Peyer's patch (tissue), 4 donors: ENCODE results near the gene MSH6. TPM values are rescaled to one million over a fixed set of nuclear protein-coding genes. Genes with fewer than 3 reads are reported as not detected.

Source experiments
- DNase-seq, 3 donors: peaks; one replicate each; pipeline ENCODE4 v3.0.0-alpha.2; 2017 to 2019
- H3K27ac ChIP-seq, 4 donors: fragments of 200-600 bp; sonication (generic); one replicate each; pipeline ENCODE4 v1.5.1; 2016 to 2019
- H3K27me3 ChIP-seq, 2 donors: fragments of 200-600 bp; sonication (generic); one replicate each; pipeline ENCODE4 v1.5.1; 2019
- H3K36me3 ChIP-seq, 3 donors: fragments of 200-600 bp; sonication (generic); one replicate each; pipeline ENCODE4 v1.5.1; 2016 to 2019
- H3K4me1 ChIP-seq, 4 donors: fragments of 200-600 bp; sonication (generic); one replicate each; pipeline ENCODE4 v1.5.1; 2016 to 2019
- H3K4me3 ChIP-seq, 4 donors: fragments of 200-600 bp; sonication (generic); 1 replicate in 3 of 4; 2 replicates in 1 of 4; pipeline ENCODE4 v1.5.1; 2016 to 2019; ENCODE audit warnings: mild to moderate bottlenecking in 1 of 4
- H3K9me3 ChIP-seq, 4 donors: fragments of 200-600 bp; sonication (generic); one replicate each; pipeline ENCODE4 v1.5.1; 2016 to 2019; ENCODE audit warnings: mild to moderate bottlenecking in 1 of 4
- CTCF ChIP-seq, 6 experiments: fragments of 450-650 bp in 4 of 6; fragments of 200-600 bp in 2 of 6; sonication (generic) in 1 of 6; IDR thresholded peaks; one replicate each; pipeline ENCODE4 v1.5.1; 2017 to 2019; ENCODE audit warnings: antibody characterized with exemption in 6 of 6, mild to moderate bottlenecking in 3 of 6, moderate library complexity in 1 of 6
- POLR2A ChIP-seq, 2 donors: fragments of 450-650 bp; IDR thresholded peaks; one replicate each; pipeline ENCODE4 v1.5.1; 2017; ENCODE audit warnings: antibody characterized with exemption in 2 of 2, mild to moderate bottlenecking in 2 of 2, moderate library complexity in 2 of 2
- total RNA-seq, 4 donors: library from RNA; depleted of rRNA; stranded (reverse); fragments of >200 nt; gene quantifications; one replicate each; pipeline ENCODE4 v1.1.0, GENCODE V29; 2016

The MSH6 gene
- total RNA-seq, 4 donors from 2014 or later = 12.4 to 32.2 (median 16.2) TPM

- Histone ChIP-seq H3K4me1 (peaks cover 0 to 10% (median 3%) of the 10 kb centered on the region in 4 donors), H3K4me3 (peak overlapping the region; percentile 91 to 97 (median 95)), H3K27me3 (no peaks in the 10 kb centered on the region), H3K36me3 (no peaks in the 10 kb centered on the region), H3K9me3 (no peaks in the 10 kb centered on the region), H3K27ac (peak overlapping the region; percentile 79 to 98 (median 94))
- peak; percentile 71 to 85 (median 78) for DNase-seq
- TF ChIP-seq POLR2A (IDR thresholded peaks at IDR 0.05) = no peak
- no peak for TF ChIP-seq CTCF (IDR thresholded peaks at IDR 0.05)
Measured at GRCh38 chr2:47783486-47784351, 774 bp downstream of the MSH6 start.

- peak in 2 of 3 donors; percentile 46 to 52 for DNase-seq
Measured at GRCh38 chr2:47784352-47784851, 1.5 kb downstream of the MSH6 start.

GRCh38 chr2:47785986-47786385 lies 3.0 kb downstream of the MSH6 start:
- no peak for TF ChIP-seq POLR2A (IDR thresholded peaks at IDR 0.05)
- no peak for TF ChIP-seq CTCF (IDR thresholded peaks at IDR 0.05)
- H3K27me3 ChIP-seq = no peaks in the 10 kb centered on the region
- H3K27ac ChIP-seq = no peak overlapping the region
- no peaks in the 10 kb centered on the region for H3K9me3 ChIP-seq
- H3K36me3 ChIP-seq = no peaks in the 10 kb centered on the region
- peak in 1 of 3 donors; percentile 10 for DNase-seq
- peaks cover 0 to 10% (median 3%) of the 10 kb centered on the region in 4 donors for H3K4me1 ChIP-seq
- no peak overlapping the region for H3K4me3 ChIP-seq

More at GRCh38 chr2:47784352-47784851, 1.5 kb downstream of the MSH6 start:
- H3K36me3 ChIP-seq = no peaks in the 10 kb centered on the region
- H3K4me3 ChIP-seq = peak overlapping the region; percentile 91 to 97 (median 95)
- peak overlapping the region; percentile 79 to 98 (median 94) for H3K27ac ChIP-seq
- H3K27me3 ChIP-seq = no peaks in the 10 kb centered on the region
- peaks cover 0 to 10% (median 3%) of the 10 kb centered on the region in 4 donors for H3K4me1 ChIP-seq
- no peaks in the 10 kb centered on the region for H3K9me3 ChIP-seq
- TF ChIP-seq POLR2A (IDR thresholded peaks at IDR 0.05) = no peak
- no peak for TF ChIP-seq CTCF (IDR thresholded peaks at IDR 0.05)

GRCh38 chr2:47796090-47796697 lies 13.2 kb downstream of the MSH6 start:
- Histone ChIP-seq H3K36me3 (peaks cover 0 to 63% (median 0%) of the 10 kb centered on the region in 3 donors), H3K27me3 (no peaks in the 10 kb centered on the region), H3K4me1 (no peaks in the 10 kb centered on the region), H3K4me3 (no peak overlapping the region), H3K9me3 (no peaks in the 10 kb centered on the region), H3K27ac (no peak overlapping the region)
- TF ChIP-seq CTCF (IDR thresholded peaks at IDR 0.05) (no peak), POLR2A (IDR thresholded peaks at IDR 0.05) (no peak)
- no peak for DNase-seq

GRCh38 chr2:47798631-47799030 lies 15.7 kb downstream of the MSH6 start:
- no peak overlapping the region for H3K4me3 ChIP-seq
- H3K36me3 ChIP-seq = peaks cover 0 to 85% (median 0%) of the 10 kb centered on the region in 3 donors
- peaks cover 0 to 5% (median 0%) of the 10 kb centered on the region in 4 donors for H3K9me3 ChIP-seq
- H3K27me3 ChIP-seq = no peaks in the 10 kb centered on the region
- no peaks in the 10 kb centered on the region for H3K4me1 ChIP-seq
- no peak for DNase-seq
- H3K27ac ChIP-seq = no peak overlapping the region
- TF ChIP-seq POLR2A (IDR thresholded peaks at IDR 0.05) = no peak
- no peak for TF ChIP-seq CTCF (IDR thresholded peaks at IDR 0.05)
